HEK293 (cell line): Measurements from ENCODE around the gene EIF4E1B.

Experiments used
- CTCF ChIA-PET: fragments of 350-600 bp; formaldehyde crosslinking; extraction: SDS; loops from one replicate; lab custom pipeline; 2021; ENCODE audit warnings: antibody characterized with exemption; lab: Yijun Ruan, JAX
- POLR2A ChIA-PET: fragments of 300-600 bp; formaldehyde crosslinking; extraction: SDS; loops from one replicate; lab custom pipeline; 2020; ENCODE audit warnings: antibody characterized with exemption, inconsistent platforms; lab: Yijun Ruan, JAX
- H3K27ac ChIP-seq: fragments of 200-500 bp; sonication (Bioruptor generic); 2 replicates; pipeline ENCODE4 v1.5.1; 2014; ENCODE audit warnings: low read depth, low read length, control low read depth, inconsistent platforms; ENCODE audit errors: extremely low read depth
- H3K36me3 ChIP-seq, 2 experiments: fragments of 200-500 bp in 1 of 2; sonication (Bioruptor generic) in 1 of 2; 1 replicate in 1 of 2; 2 replicates in 1 of 2; pipeline ENCODE4 v1.5.1; 2014 to 2017; ENCODE audit warnings: inconsistent platforms in 2 of 2, low read length in 2 of 2; ENCODE audit not compliant: control insufficient read depth in 2 of 2, insufficient read depth in 1 of 2
- H3K4me1 ChIP-seq: fragments of 200-500 bp; sonication (Bioruptor generic); 2 replicates; pipeline ENCODE4 v1.5.1; 2014; ENCODE audit warnings: mild to moderate bottlenecking, low read length, inconsistent platforms; ENCODE audit not compliant: control insufficient read depth, insufficient read depth
- H3K4me3 ChIP-seq: 2 replicates; pipeline ENCODE4 v1.5.1; 2011; ENCODE audit warnings: low read depth, mild to moderate bottlenecking, control low read depth, low read length, moderate library complexity
- H3K9me3 ChIP-seq: fragments of 200-500 bp; sonication (Bioruptor generic); 2 replicates; pipeline ENCODE4 v1.5.1; 2014; ENCODE audit warnings: low read depth, low read length, inconsistent platforms; ENCODE audit not compliant: control insufficient read depth, insufficient read depth
- FEZF1 ChIP-seq: fragments of 450-650 bp; formaldehyde crosslinking; IDR thresholded peaks from 2 replicates; pipeline ENCODE4 v1.5.1; 2016; ENCODE audit warnings: missing biosample characterization, missing genetic modification characterization
- KLF1 ChIP-seq: fragments of 450-650 bp; formaldehyde crosslinking; IDR thresholded peaks from 2 replicates; pipeline ENCODE4 v1.5.1; 2016; ENCODE audit warnings: missing biosample characterization, missing genetic modification characterization
- SCRT2 ChIP-seq: fragments of 450-650 bp; formaldehyde crosslinking; IDR thresholded peaks from 2 replicates; pipeline ENCODE4 v1.5.1; 2016; ENCODE audit warnings: missing biosample characterization, missing genetic modification characterization
- SP2 ChIP-seq: fragments of 450-650 bp; formaldehyde crosslinking; IDR thresholded peaks from 2 replicates; pipeline ENCODE4 v1.5.1; 2016; ENCODE audit warnings: missing biosample characterization, missing genetic modification characterization
- ZBTB1 ChIP-seq: fragments of 450-650 bp; formaldehyde crosslinking; IDR thresholded peaks from 2 replicates; pipeline ENCODE4 v1.5.1; 2016; ENCODE audit warnings: missing biosample characterization, missing genetic modification characterization
- ZBTB44 ChIP-seq: fragments of 450-650 bp; IDR thresholded peaks from 2 replicates; pipeline ENCODE4 v1.5.1; 2018; ENCODE audit warnings: missing biosample characterization, mild to moderate bottlenecking, missing genetic modification characterization
- ZFHX2 ChIP-seq: fragments of 450-650 bp; formaldehyde crosslinking; conservative IDR thresholded peaks from 2 replicates; pipeline ENCODE4 v1.5.1; 2016; ENCODE audit warnings: missing biosample characterization, missing genetic modification characterization
- ZIC2 ChIP-seq: fragments of 450-650 bp; formaldehyde crosslinking; IDR thresholded peaks from 2 replicates; pipeline ENCODE4 v1.5.1; 2016; ENCODE audit warnings: missing biosample characterization, missing genetic modification characterization
- ZNF138 ChIP-seq: fragments of 450-650 bp; formaldehyde crosslinking; IDR thresholded peaks from 2 replicates; pipeline ENCODE4 v1.5.1; 2016; ENCODE audit warnings: missing biosample characterization, missing genetic modification characterization, borderline replicate concordance
- ZNF18 ChIP-seq: fragments of 450-650 bp; formaldehyde crosslinking; IDR thresholded peaks from 2 replicates; pipeline ENCODE4 v1.5.1; 2016; ENCODE audit warnings: missing biosample characterization, missing genetic modification characterization
- ZNF37A ChIP-seq: fragments of 450-650 bp; IDR thresholded peaks from 2 replicates; pipeline ENCODE4 v1.5.1; 2018; ENCODE audit warnings: missing biosample characterization, missing genetic modification characterization
- ZNF426 ChIP-seq: fragments of 450-650 bp; formaldehyde crosslinking; IDR thresholded peaks from 2 replicates; pipeline ENCODE4 v1.5.1; 2017; ENCODE audit warnings: missing biosample characterization, missing genetic modification characterization, mild to moderate bottlenecking, inconsistent platforms, moderate library complexity
- ZNF433 ChIP-seq: fragments of 450-650 bp; formaldehyde crosslinking; IDR thresholded peaks from 2 replicates; pipeline ENCODE4 v1.5.1; 2016; ENCODE audit warnings: missing biosample characterization, missing genetic modification characterization, low read depth
- ZNF513 ChIP-seq: fragments of 450-650 bp; IDR thresholded peaks from 2 replicates; pipeline ENCODE4 v1.5.1; 2018; ENCODE audit warnings: missing biosample characterization, missing genetic modification characterization
- ZNF514 ChIP-seq: fragments of 450-650 bp; formaldehyde crosslinking; IDR thresholded peaks from 2 replicates; pipeline ENCODE4 v1.5.1; 2016; ENCODE audit warnings: missing biosample characterization, missing genetic modification characterization
- ZNF571 ChIP-seq: fragments of 450-650 bp; formaldehyde crosslinking; IDR thresholded peaks from 2 replicates; pipeline ENCODE4 v1.5.0; 2017; ENCODE audit warnings: missing biosample characterization, missing genetic modification characterization
- ZNF596 ChIP-seq: fragments of 450-650 bp; IDR thresholded peaks from 2 replicates; pipeline ENCODE4 v1.5.0; 2018; ENCODE audit warnings: missing biosample characterization, mild to moderate bottlenecking, missing genetic modification characterization, moderate library complexity
- ZNF645 ChIP-seq: fragments of 450-650 bp; formaldehyde crosslinking; IDR thresholded peaks from 2 replicates; pipeline ENCODE4; 2016; ENCODE audit warnings: missing biosample characterization, missing genetic modification characterization
- ZNF704 ChIP-seq: fragments of 450-650 bp; formaldehyde crosslinking; IDR thresholded peaks from 2 replicates; pipeline ENCODE4 v1.5.1; 2016; ENCODE audit warnings: missing biosample characterization, missing genetic modification characterization
- ZNF707 ChIP-seq: fragments of 450-650 bp; formaldehyde crosslinking; IDR thresholded peaks from 2 replicates; pipeline ENCODE4 v1.5.1; 2016; ENCODE audit warnings: missing biosample characterization, missing genetic modification characterization
- ZNF830 ChIP-seq: fragments of 450-650 bp; IDR thresholded peaks from 2 replicates; pipeline ENCODE4 v1.5.0; 2018; ENCODE audit warnings: missing biosample characterization, missing genetic modification characterization, low read depth, mild to moderate bottlenecking, moderate library complexity

EIF4E1B gene

GRCh38 chr5:176670449-176670848 lies 40.0 kb downstream of the EIF4E1B start:
- H3K4me1 ChIP-seq = no peaks in the 10 kb centered on the region
- H3K36me3 ChIP-seq = no peaks in the 10 kb centered on the region
- H3K4me3 ChIP-seq = no peak overlapping the region
- TF ChIP-seq ZNF18 (no peak), ZNF138 (tag by site-specific recombination) (no peak)
- no peak overlapping the region for H3K27ac ChIP-seq
- ChIA-PET POLR2A (no interaction called here), CTCF (interaction anchor here (0.8 to 2.2 kb wide), 2 partner anchors 10 to 253 kb away, joined by 3 to 14 read pairs; no protein-coding TSS in a partner anchor)
- no peaks in the 10 kb centered on the region for H3K9me3 ChIP-seq

GRCh38 chr5:176671399-176671798 lies 40.9 kb downstream of the EIF4E1B start:
- no peak for TF ChIP-seq ZNF571 (tag by site-specific recombination)
- no peak for TF ChIP-seq ZBTB44
- 0 out of 2 replicates have a peak, but pooled peaks have one; percentile 12 for TF ChIP-seq ZIC2
- TF ChIP-seq KLF1 (tag by site-specific recombination) = peak; percentile 80
- TF ChIP-seq, all 188 proteins: peak for 2
- ChIA-PET CTCF (no interaction called here), POLR2A (no interaction called here)

GRCh38 chr5:176671890-176672747 lies 41.6 kb downstream of the EIF4E1B start:
- ChIA-PET CTCF (interaction anchor here (0.6 to 0.7 kb wide), 2 partner anchors 12 to 599 kb away, joined by 3 read pairs; no protein-coding TSS in a partner anchor), POLR2A (no interaction called here)
- H3K27ac ChIP-seq = no peak overlapping the region
- no peak for TF ChIP-seq SCRT2
- TF ChIP-seq ZNF426 (tag by site-specific recombination) = no peak
- no peak for TF ChIP-seq ZNF513
- no peak for TF ChIP-seq ZNF514 (tag by site-specific recombination)
- no peak for TF ChIP-seq ZNF645 (tag by site-specific recombination)
- TF ChIP-seq ZNF37A (tag by site-specific recombination) = no peak
- TF ChIP-seq ZNF704 (tag by site-specific recombination) = no peak
- TF ChIP-seq ZBTB44 = no peak
- no peak for TF ChIP-seq ZNF433
- no peak for TF ChIP-seq SP2 (tag by site-specific recombination)
- TF ChIP-seq ZBTB1 (tag by site-specific recombination) = no peak
- TF ChIP-seq ZNF830 (tag by site-specific recombination) = no peak
- no peak for TF ChIP-seq ZNF707
- TF ChIP-seq FEZF1 (tag by site-specific recombination) = no peak
- TF ChIP-seq ZFHX2 = no peak
- no peak for TF ChIP-seq ZNF596

More at GRCh38 chr5:176671399-176671798, 40.9 kb downstream of the EIF4E1B start:
- H3K4me1 ChIP-seq = no peaks in the 10 kb centered on the region
- H3K4me3 ChIP-seq = no peak overlapping the region
- no peaks in the 10 kb centered on the region for H3K9me3 ChIP-seq
- H3K27ac ChIP-seq = no peak overlapping the region
- no peaks in the 10 kb centered on the region for H3K36me3 ChIP-seq

More at GRCh38 chr5:176671890-176672747, 41.6 kb downstream of the EIF4E1B start:
- no peaks in the 10 kb centered on the region for H3K36me3 ChIP-seq
- H3K4me3 ChIP-seq = no peak overlapping the region
- no peaks in the 10 kb centered on the region for H3K9me3 ChIP-seq
- no peaks in the 10 kb centered on the region for H3K4me1 ChIP-seq
